ENCODE measurements around the gene NDUFAF7. TPM values are rescaled to one million over a fixed set of nuclear protein-coding genes. Genes with fewer than 3 reads are reported as not detected.

The NDUFAF7 gene
- total and polyA plus RNA-seq, 10 of the 15 experiments (the other 5 are each of a cell fraction or from before 2014, with no cell fraction given), result 16.6 to 39.5 (median 24.3) TPM

- TF ChIP-seq PBX3 (IDR thresholded peaks at IDR 0.05; ENCODE audit: insufficient replicate concordance, low read depth, low read length) (no peak), IRF3 (IDR thresholded peaks at IDR 0.05) (no peak)
Observed at GRCh38 chr2:37190290-37190689, 41.2 kb upstream of the NDUFAF7 start (continued).

- no peak overlapping the region for H3K4me2 ChIP-seq (ENCODE audit: control insufficient read depth, insufficient read depth)
- no peak for TF ChIP-seq CTCF (IDR thresholded peaks at IDR 0.05 in 2 of 3, conservative IDR thresholded peaks at IDR 0.05 in 1 of 3; ENCODE audit: control insufficient read depth in 2 of 3, extremely low read depth in 1 of 3, insufficient read depth in 1 of 3, low read depth in 3 of 3, low read length in 3 of 3)
- TF ChIP-seq RBBP5 (conservative IDR thresholded peaks at IDR 0.05), result no peak
- TF ChIP-seq MTA2 (IDR thresholded peaks at IDR 0.05; ENCODE audit: low read depth), result no peak
- TF ChIP-seq REST (IDR thresholded peaks at IDR 0.05; ENCODE audit: low read depth, low read length), result no peak
- no peak for TF ChIP-seq PRDM15 (CRISPR knock-in tag; IDR thresholded peaks at IDR 0.05)
- no peak for TF ChIP-seq PML (IDR thresholded peaks at IDR 0.05; ENCODE audit: low read length)
- TF ChIP-seq CHD4 (IDR thresholded peaks at IDR 0.05), result no peak
- TF ChIP-seq CHD2 (IDR thresholded peaks at IDR 0.05; ENCODE audit: borderline replicate concordance, low read depth, low read length), result no peak
- no peaks in the 10 kb centered on the region; the same call in 2 of the 3 replicates for H3K9me3 ChIP-seq (replicated peaks; ENCODE audit: control insufficient read depth, insufficient read depth, low read length)
- H3K36me3 ChIP-seq (ENCODE audit: control insufficient read depth in 2 of 2, insufficient read depth in 2 of 2, low read length in 1 of 2), result no peaks in the 10 kb centered on the region
- H3K27ac ChIP-seq (ENCODE audit: control insufficient read depth, insufficient read depth), result no peak overlapping the region
- WGBS (ENCODE audit: insufficient coverage, insufficient replicate concordance, low lambda C conversion rate, missing lambda C conversion rate), result 24% methylated on average over 4 of the region's 4 CpGs
- no TSS peak for BruUV-seq (replicated peaks)
- H3K27me3 ChIP-seq (replicated peaks in 1 of 2; ENCODE audit: control insufficient read depth in 2 of 2, insufficient read depth in 2 of 2, low read length in 1 of 2), result no peaks in the 10 kb centered on the region
- no peaks in the 10 kb centered on the region for H3K79me2 ChIP-seq (ENCODE audit: control insufficient read depth, insufficient read depth, low read length)
- H2AFZ ChIP-seq (ENCODE audit: control insufficient read depth, low read depth, low read length), result no peak overlapping the region
- no peak overlapping the region for H3K9ac ChIP-seq (ENCODE audit: control insufficient read depth, insufficient read depth, low read length)
- in situ Hi-C loops (cut with MboI) (no loop called here), intact Hi-C loops (cut with micrococcal nuclease; ENCODE audit: unreplicated experiment) (no loop called here)
- ATAC-seq (no peak), FAIRE-seq (no peak), DNase-seq (ENCODE audit: low read depth, low spot score) (no peak)
- H4K20me1 ChIP-seq (ENCODE audit: control insufficient read depth, insufficient read depth), result no peaks in the 10 kb centered on the region
- POLR2A ChIA-PET, result no interaction called here
- SMC1A ChIA-PET (ENCODE audit: uncharacterized antibody, unreplicated experiment), result no interaction called here
- no peaks in the 10 kb centered on the region; the same call in 1 of the 2 replicates for H3K4me1 ChIP-seq (ENCODE audit: control insufficient read depth, insufficient read depth, low read length)
- H3K4me3 ChIP-seq, result no peak overlapping the region
- CTCF ChIA-PET, result interaction anchor here (0.8 to 1.0 kb wide), 2 partner anchors 11 to 205 kb away, joined by 3 read pairs; no protein-coding TSS in a partner anchor
- RAD21 ChIA-PET (ENCODE audit: unreplicated experiment), result no interaction called here
Observed at GRCh38 chr2:37191253-37191652, 40.2 kb upstream of the NDUFAF7 start.
